Activated T-helper 2 cell treated with anti-CD3 and anti-CD28 coated beads, Interferon-gamma antibody, Interleukin-2, Interleukin-4, amounts not matched to agents 10 μg/mL and 5 μg/mL and 100 μg/mL, durations not matched to agents 14 hours and 24 hours and 36 hours (primary cell): ENCODE results near the gene TGM2. TPM values are rescaled to one million over a fixed set of nuclear protein-coding genes. Genes with fewer than 3 reads are reported as not detected.

Experiments
- DNase-seq: peaks from one replicate; pipeline ENCODE4 v3.0.0; 2021; ENCODE audit warnings: low spot score
- H3K27ac Mint-ChIP-seq: one replicate; pipeline ENCODE4 v1.8.0; 2021; ENCODE audit warnings: mixed read lengths
- H3K27me3 Mint-ChIP-seq: one replicate; pipeline ENCODE4 v1.8.0; 2021; ENCODE audit warnings: low read depth, mixed read lengths
- H3K36me3 Mint-ChIP-seq: one replicate; pipeline ENCODE4 v1.8.0; 2021; ENCODE audit warnings: low read depth, mixed read lengths
- H3K4me1 Mint-ChIP-seq: one replicate; pipeline ENCODE4 v1.8.0; 2021; ENCODE audit warnings: low read depth, mixed read lengths
- H3K4me3 Mint-ChIP-seq: one replicate; pipeline ENCODE4 v1.8.0; 2021; ENCODE audit warnings: low read depth, mild to moderate bottlenecking, moderate library complexity, mixed read lengths
- H3K9me3 Mint-ChIP-seq: one replicate; pipeline ENCODE4 v1.8.0; 2021; ENCODE audit warnings: mixed read lengths
- intact Hi-C: fragments of 100-400 bp; cut with micrococcal nuclease; formaldehyde crosslinking; loops from one replicate; pipeline ENCODE4 v1.15.1; 2023
- total RNA-seq: library from RNA; stranded (reverse); gene quantifications from 2 replicates; pipeline ENCODE4 v1.2.3, GENCODE V29; 2022

TGM2 gene
- total RNA-seq, 1 donor from 2014 or later = not detected

- no peak for DNase-seq
- Mint-ChIP-seq H3K27ac (no peak overlapping the region), H3K27me3 (peaks cover 5% of the 10 kb centered on the region), H3K4me1 (no peaks in the 10 kb centered on the region), H3K4me3 (no peak overlapping the region), H3K9me3 (no peaks in the 10 kb centered on the region), H3K36me3 (no peaks in the 10 kb centered on the region)
- intact Hi-C loops = no loop called here
These were observed 39.9 kb upstream of the TGM2 start for GRCh38 chr20:38205001-38205400.

GRCh38 chr20:38203981-38204357 is 38.9 kb upstream of the TGM2 start:
- H3K4me3 Mint-ChIP-seq = no peak overlapping the region
- H3K36me3 Mint-ChIP-seq = no peaks in the 10 kb centered on the region
- peaks cover 5% of the 10 kb centered on the region for H3K27me3 Mint-ChIP-seq
- no peak overlapping the region for H3K27ac Mint-ChIP-seq
- no peak for DNase-seq
- H3K9me3 Mint-ChIP-seq = no peaks in the 10 kb centered on the region
- intact Hi-C loops = no loop called here
- no peaks in the 10 kb centered on the region for H3K4me1 Mint-ChIP-seq

- no peaks in the 10 kb centered on the region for H3K9me3 Mint-ChIP-seq
- DNase-seq = no peak
- peaks cover 5% of the 10 kb centered on the region for H3K27me3 Mint-ChIP-seq
- no peaks in the 10 kb centered on the region for H3K4me1 Mint-ChIP-seq
- no peaks in the 10 kb centered on the region for H3K36me3 Mint-ChIP-seq
- H3K27ac Mint-ChIP-seq = no peak overlapping the region
- intact Hi-C loops = no loop called here
- no peak overlapping the region for H3K4me3 Mint-ChIP-seq
These were observed 38.4 kb upstream of the TGM2 start for GRCh38 chr20:38203337-38203980.

- Mint-ChIP-seq H3K4me3 (no peak overlapping the region), H3K27me3 (peaks cover 5% of the 10 kb centered on the region), H3K4me1 (no peaks in the 10 kb centered on the region), H3K36me3 (no peaks in the 10 kb centered on the region), H3K9me3 (no peaks in the 10 kb centered on the region), H3K27ac (no peak overlapping the region)
- intact Hi-C loops = no loop called here
- DNase-seq = no peak
These were observed 37.9 kb upstream of the TGM2 start for GRCh38 chr20:38202982-38203293.

- intact Hi-C loops = no loop called here
- H3K4me3 Mint-ChIP-seq = no peak overlapping the region
- no peaks in the 10 kb centered on the region for H3K36me3 Mint-ChIP-seq
- no peak for DNase-seq
- peaks cover 2% of the 10 kb centered on the region for H3K27me3 Mint-ChIP-seq
- no peak overlapping the region for H3K27ac Mint-ChIP-seq
- no peaks in the 10 kb centered on the region for H3K4me1 Mint-ChIP-seq
- no peaks in the 10 kb centered on the region for H3K9me3 Mint-ChIP-seq
These were observed 37.3 kb upstream of the TGM2 start for GRCh38 chr20:38202153-38202981.

GRCh38 chr20:38201356-38201755 is 36.3 kb upstream of the TGM2 start:
- Mint-ChIP-seq H3K4me3 (no peak overlapping the region), H3K9me3 (no peaks in the 10 kb centered on the region), H3K4me1 (no peaks in the 10 kb centered on the region), H3K36me3 (no peaks in the 10 kb centered on the region), H3K27ac (no peak overlapping the region), H3K27me3 (no peaks in the 10 kb centered on the region)
- no peak for DNase-seq
- intact Hi-C loops = no loop called here

- Mint-ChIP-seq H3K36me3 (no peaks in the 10 kb centered on the region), H3K4me3 (no peak overlapping the region), H3K27me3 (no peaks in the 10 kb centered on the region), H3K4me1 (no peaks in the 10 kb centered on the region), H3K27ac (no peak overlapping the region), H3K9me3 (no peaks in the 10 kb centered on the region)
- DNase-seq = no peak
- intact Hi-C loops = no loop called here
These were observed 35.6 kb upstream of the TGM2 start for GRCh38 chr20:38200646-38201045.

GRCh38 chr20:38199501-38200390 is 34.7 kb upstream of the TGM2 start:
- intact Hi-C loops = no loop called here
- no peaks in the 10 kb centered on the region for H3K9me3 Mint-ChIP-seq

GRCh38 chr20:38198238-38198861 is 33.3 kb upstream of the TGM2 start:
- peaks cover 6% of the 10 kb centered on the region for H3K9me3 Mint-ChIP-seq
- H3K4me1 Mint-ChIP-seq = no peaks in the 10 kb centered on the region
- H3K27me3 Mint-ChIP-seq = no peaks in the 10 kb centered on the region
- intact Hi-C loops = no loop called here
- DNase-seq = no peak
- no peak overlapping the region for H3K27ac Mint-ChIP-seq
- no peaks in the 10 kb centered on the region for H3K36me3 Mint-ChIP-seq
- no peak overlapping the region for H3K4me3 Mint-ChIP-seq

More at GRCh38 chr20:38199501-38200390, 34.7 kb upstream of the TGM2 start:
- Mint-ChIP-seq H3K36me3 (no peaks in the 10 kb centered on the region), H3K4me3 (no peak overlapping the region), H3K27ac (no peak overlapping the region), H3K27me3 (no peaks in the 10 kb centered on the region), H3K4me1 (no peaks in the 10 kb centered on the region)
- no peak for DNase-seq

- Mint-ChIP-seq H3K9me3 (peaks cover 6% of the 10 kb centered on the region), H3K4me3 (no peak overlapping the region), H3K27ac (no peak overlapping the region), H3K4me1 (no peaks in the 10 kb centered on the region), H3K27me3 (no peaks in the 10 kb centered on the region), H3K36me3 (no peaks in the 10 kb centered on the region)
- intact Hi-C loops = no loop called here
- DNase-seq = no peak
These were observed 32.5 kb upstream of the TGM2 start for GRCh38 chr20:38197619-38198018.

GRCh38 chr20:38197217-38197616 is 32.1 kb upstream of the TGM2 start:
- no peak overlapping the region for H3K4me3 Mint-ChIP-seq
- peaks cover 6% of the 10 kb centered on the region for H3K9me3 Mint-ChIP-seq
- DNase-seq = no peak
- H3K27ac Mint-ChIP-seq = no peak overlapping the region
- no peaks in the 10 kb centered on the region for H3K27me3 Mint-ChIP-seq
- H3K4me1 Mint-ChIP-seq = no peaks in the 10 kb centered on the region
- intact Hi-C loops = no loop called here
- H3K36me3 Mint-ChIP-seq = no peaks in the 10 kb centered on the region

GRCh38 chr20:38196592-38196991 is 31.5 kb upstream of the TGM2 start:
- H3K27ac Mint-ChIP-seq = no peak overlapping the region
- no peaks in the 10 kb centered on the region for H3K27me3 Mint-ChIP-seq
- intact Hi-C loops = no loop called here
- no peak for DNase-seq
- H3K4me1 Mint-ChIP-seq = no peaks in the 10 kb centered on the region
- H3K9me3 Mint-ChIP-seq = peaks cover 6% of the 10 kb centered on the region
- H3K4me3 Mint-ChIP-seq = no peak overlapping the region
- no peaks in the 10 kb centered on the region for H3K36me3 Mint-ChIP-seq
